OCI-LY1 (cell line): ENCODE results near the gene BROX.
"Not testable (repeated sequence)": the region's sequence is repeated elsewhere in the genome, so short reads cannot be mapped to it uniquely, and the experiment has no call there.

ENCODE experiments used
- H2AFZ ChIP-seq: fragments of 200-600 bp; sonication (generic), shearing (Covaris generic); 2 replicates; pipeline ENCODE4 v1.6.0; 2014; ENCODE audit warnings: antibody characterized with exemption, mild to moderate bottlenecking, low read length
- H3F3A ChIP-seq: fragments of 200-600 bp; sonication (generic), shearing (Covaris generic); 2 replicates; pipeline ENCODE4 v1.6.0; 2014; ENCODE audit warnings: mild to moderate bottlenecking, antibody characterized with exemption, low read length, moderate library complexity; ENCODE audit not compliant: insufficient read depth
- H3K27ac ChIP-seq: fragments of 200-600 bp; sonication (generic); 2 replicates; pipeline ENCODE4 v1.5.1; 2014; ENCODE audit warnings: low read length, mixed run types, mild to moderate bottlenecking, low read depth; ENCODE audit not compliant: poor library complexity, severe bottlenecking
- H3K27me3 ChIP-seq: fragments of 200-600 bp; sonication (generic); 2 replicates; pipeline ENCODE4 v1.6.0; 2014; ENCODE audit warnings: antibody characterized with exemption, mild to moderate bottlenecking, low read length, moderate library complexity; ENCODE audit not compliant: insufficient read depth
- H3K36me3 ChIP-seq: fragments of 200-600 bp; sonication (generic); 2 replicates; pipeline ENCODE4 v1.6.1; 2014; ENCODE audit warnings: mild to moderate bottlenecking, antibody characterized with exemption, low read length, moderate library complexity, mixed read lengths; ENCODE audit not compliant: insufficient read depth
- H3K4me1 ChIP-seq: fragments of 200-600 bp; sonication (generic); 2 replicates; pipeline ENCODE4 v1.5.1; 2014; ENCODE audit warnings: mild to moderate bottlenecking, low read length, moderate library complexity; ENCODE audit not compliant: insufficient read depth, severe bottlenecking
- H3K4me2 ChIP-seq: fragments of 200-600 bp; sonication (generic), shearing (Covaris generic); 2 replicates; pipeline ENCODE4 v1.6.1; 2014; ENCODE audit warnings: low read length
- H3K4me3 ChIP-seq: fragments of 200-600 bp; sonication (generic); 2 replicates; pipeline ENCODE4 v1.5.1; 2014; ENCODE audit warnings: low read length, low read depth, mild to moderate bottlenecking, mixed read lengths; ENCODE audit not compliant: poor library complexity, severe bottlenecking
- H3K79me2 ChIP-seq: fragments of 200-600 bp; shearing (Covaris generic); 2 replicates; pipeline ENCODE4 v1.6.1; 2016; ENCODE audit warnings: mixed run types, low read length, mixed read lengths; ENCODE audit not compliant: insufficient read depth
- H3K9ac ChIP-seq: fragments of 200-600 bp; sonication (generic), shearing (Covaris generic); 2 replicates; pipeline ENCODE4 v1.6.1; 2014; ENCODE audit warnings: mild to moderate bottlenecking, low read length, mixed read lengths
- H3K9me2 ChIP-seq: fragments of 200-600 bp; sonication (generic), shearing (Covaris generic); 2 replicates; pipeline ENCODE4 v1.6.1; 2014; ENCODE audit warnings: low read depth, mild to moderate bottlenecking, low read length, mixed read lengths
- H3K9me3 ChIP-seq: fragments of 200-600 bp; shearing (Covaris generic); 2 replicates; pipeline ENCODE4 v1.6.1; 2014; ENCODE audit warnings: low read length, mixed read lengths
- H4K20me1 ChIP-seq: fragments of 200-600 bp; sonication (generic), shearing (Covaris generic); 2 replicates; pipeline ENCODE4 v1.6.0; 2016; ENCODE audit warnings: mild to moderate bottlenecking, low read length; ENCODE audit not compliant: insufficient read depth
- CTCF ChIP-seq: fragments of 200-600 bp; sonication (generic), shearing (Covaris generic); IDR thresholded peaks from 2 replicates; pipeline ENCODE4 v1.5.1; 2017; ENCODE audit warnings: mild to moderate bottlenecking, antibody characterized with exemption, low read length, moderate library complexity, mixed read lengths
- EZH2 ChIP-seq: fragments of 200-600 bp; sonication (generic), shearing (Covaris generic); IDR thresholded peaks from 2 replicates; pipeline ENCODE4 v1.8.0; 2017; ENCODE audit warnings: borderline replicate concordance, mixed run types, mild to moderate bottlenecking, antibody characterized with exemption, low read length, moderate library complexity, mixed read lengths

Gene BROX

GRCh38 chr1:222739929-222740328 is 27.6 kb downstream of the BROX start:
- H3K4me2 ChIP-seq, result no peak overlapping the region
- no peak for TF ChIP-seq EZH2
- TF ChIP-seq CTCF, result no peak

DNA sequence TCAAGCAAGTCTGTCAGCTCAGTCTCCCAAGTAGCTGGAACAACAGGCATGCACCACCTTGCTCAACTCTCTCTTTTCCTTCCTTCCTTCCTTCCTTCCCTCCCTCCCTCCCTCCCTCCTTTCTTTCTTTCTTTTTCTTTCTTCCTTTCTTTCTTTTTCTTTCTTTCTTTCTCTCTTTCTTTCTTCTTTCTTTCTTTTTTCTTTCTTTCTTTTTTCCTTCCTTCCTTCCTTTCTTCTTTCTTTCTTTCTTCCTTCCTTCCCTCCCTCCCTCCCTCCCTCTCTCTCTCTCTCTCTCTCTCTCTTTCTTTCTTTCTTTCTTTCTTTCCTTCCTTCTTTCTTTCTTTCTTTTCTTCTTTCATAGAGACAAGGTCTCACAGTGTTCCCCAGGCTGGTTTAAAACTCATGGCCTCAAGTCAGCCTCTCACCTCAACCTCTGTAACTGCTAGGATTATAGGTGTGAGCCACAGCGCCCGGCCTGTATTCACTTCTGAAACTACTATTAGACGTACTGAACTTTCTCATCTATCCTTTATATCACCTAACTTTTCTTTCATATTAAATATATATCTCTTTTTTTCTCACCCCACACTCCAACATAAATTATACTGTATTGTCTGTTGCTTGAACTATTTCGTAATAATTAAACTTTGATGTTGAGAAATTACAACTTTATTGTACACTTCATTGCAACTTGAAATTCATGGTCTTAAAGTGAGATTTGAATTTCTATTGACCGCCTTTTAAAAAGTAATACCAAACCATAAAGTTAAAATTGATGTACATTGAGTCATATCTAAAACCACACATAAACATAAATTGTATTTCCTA is 29.5 kb downstream of the BROX start:
- H3K27me3 ChIP-seq, H3K36me3 ChIP-seq, H3K4me2 ChIP-seq, H2AFZ ChIP-seq, H3K4me3 ChIP-seq, H3K9ac ChIP-seq, H3K27ac ChIP-seq, H3F3A ChIP-seq, H3K9me2 ChIP-seq, H4K20me1 ChIP-seq, H3K79me2 ChIP-seq, H3K9me3 ChIP-seq: not testable (repeated sequence)
- peaks cover 15% of the 10 kb centered on the region for H3K4me1 ChIP-seq

More at GRCh38 chr1:222739929-222740328, 27.6 kb downstream of the BROX start:
- H3F3A ChIP-seq, result no peaks in the 10 kb centered on the region; the same call in 1 of the 2 replicates
- no peaks in the 10 kb centered on the region for H4K20me1 ChIP-seq
- H3K36me3 ChIP-seq, result peaks cover 7% of the 10 kb centered on the region
- H3K27me3 ChIP-seq, result no peaks in the 10 kb centered on the region
- no peak overlapping the region for H3K9ac ChIP-seq
- H3K4me3 ChIP-seq, result no peak overlapping the region
- H2AFZ ChIP-seq, result no peak overlapping the region
- peaks cover 15% of the 10 kb centered on the region for H3K4me1 ChIP-seq
- no peak overlapping the region for H3K27ac ChIP-seq
- H3K9me2 ChIP-seq, result no peaks in the 10 kb centered on the region
- H3K79me2 ChIP-seq, result no peaks in the 10 kb centered on the region
- H3K9me3 ChIP-seq, result no peaks in the 10 kb centered on the region

DNA sequence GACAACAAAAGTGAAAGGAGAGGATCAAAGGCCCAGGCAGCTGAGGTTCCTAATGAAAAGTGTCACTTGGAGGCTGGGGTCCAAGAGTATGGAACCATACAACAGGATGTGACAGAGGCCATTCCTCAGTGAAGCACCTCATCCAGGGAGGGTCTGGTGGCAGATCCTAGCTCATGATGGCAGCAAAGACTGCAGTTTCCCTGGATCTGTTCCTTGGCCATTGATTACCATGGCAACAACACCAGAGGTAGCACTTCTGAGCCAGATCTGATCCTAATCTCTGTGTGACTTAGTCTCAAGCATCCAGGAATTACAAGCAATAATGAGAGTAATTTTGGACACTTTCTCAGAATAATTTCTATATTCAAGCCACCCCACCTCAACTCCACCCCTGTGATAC is 37.6 kb downstream of the BROX start:
- TF ChIP-seq EZH2, result no peak
- TF ChIP-seq CTCF, result no peak

GRCh38 chr1:222750651-222751050 is 38.3 kb downstream of the BROX start:
- no peak overlapping the region for H2AFZ ChIP-seq
- H3K36me3 ChIP-seq, result no peaks in the 10 kb centered on the region

More for the DNA sequence above, 37.6 kb downstream of the BROX start:
- Histone ChIP-seq H3K4me3 (no peak overlapping the region), H3K79me2 (no peaks in the 10 kb centered on the region), H3K36me3 (no peaks in the 10 kb centered on the region), H3F3A (no peaks in the 10 kb centered on the region), H4K20me1 (no peaks in the 10 kb centered on the region), H3K4me1 (no peaks in the 10 kb centered on the region), H3K27me3 (no peaks in the 10 kb centered on the region), H3K4me2 (no peak overlapping the region), H3K27ac (no peak overlapping the region), H3K9me2 (no peaks in the 10 kb centered on the region), H3K9me3 (no peaks in the 10 kb centered on the region), H2AFZ (no peak overlapping the region), H3K9ac (no peak overlapping the region)

More at GRCh38 chr1:222750651-222751050, 38.3 kb downstream of the BROX start:
- no peaks in the 10 kb centered on the region for H3K4me1 ChIP-seq
- no peak overlapping the region for H3K27ac ChIP-seq
- no peak overlapping the region for H3K4me3 ChIP-seq
- no peaks in the 10 kb centered on the region for H3K27me3 ChIP-seq
- H3K9ac ChIP-seq, result no peak overlapping the region
- H3K9me3 ChIP-seq, result no peaks in the 10 kb centered on the region
- no peaks in the 10 kb centered on the region for H3K79me2 ChIP-seq
- no peaks in the 10 kb centered on the region for H3K9me2 ChIP-seq
- H4K20me1 ChIP-seq, result no peaks in the 10 kb centered on the region
- no peak overlapping the region for H3K4me2 ChIP-seq
- no peak for TF ChIP-seq CTCF
- no peak for TF ChIP-seq EZH2
- H3F3A ChIP-seq, result no peaks in the 10 kb centered on the region
